Endothelial cell of umbilical vein (primary cell): ENCODE results near the gene PNPLA1. TPM values are rescaled to one million over a fixed set of nuclear protein-coding genes. Genes with fewer than 3 reads are reported as not detected.

ENCODE experiments used
- BruUV-seq: library from RNA; stranded (reverse); fragments of 400-500 nt; replicated peaks from 2 replicates; lab custom pipeline; 2021; lab: Mats Ljungman, UMichigan
- CTCF ChIA-PET: fragments of 300-600, 350-600 bp; sonication (Branson Sonifier 250); formaldehyde crosslinking; loops from one replicate; lab custom pipeline; 2021; ENCODE audit warnings: antibody characterized with exemption, inconsistent platforms; lab: Charles Lee
- POLR2A ChIA-PET: fragments of 300-600, 350-600 bp; sonication (Branson Sonifier 250); formaldehyde crosslinking; loops from one replicate; lab custom pipeline; 2021; ENCODE audit warnings: antibody characterized with exemption, inconsistent platforms; lab: Charles Lee
- DNase-seq: peaks from one replicate; pipeline ENCODE4 v3.0.0-alpha.2; 2011; ENCODE audit warnings: low read depth, low spot score
- FAIRE-seq: peaks from 2 replicates; lab custom pipeline; 2011; peaks lifted over from hg19 to GRCh38; lab: Jason Lieb, UNC
- H2AFZ ChIP-seq: 2 replicates; pipeline ENCODE4 v1.6.0; 2012; ENCODE audit warnings: low read depth, low read length, control low read depth, inconsistent platforms
- H3K27ac ChIP-seq: 2 replicates; pipeline ENCODE4 v1.5.1; 2011; ENCODE audit warnings: low read depth, mild to moderate bottlenecking, control low read depth, low read length, moderate library complexity; ENCODE audit not compliant: insufficient read depth
- H3K27me3 ChIP-seq, 2 experiments: 2 replicates each; pipeline versions ENCODE4 v1.6.0 to v1.6.1; 2011; ENCODE audit warnings: low read length in 2 of 2, mixed read lengths in 1 of 2; ENCODE audit not compliant: control insufficient read depth in 2 of 2, insufficient read depth in 2 of 2
- H3K36me3 ChIP-seq, 2 experiments: 2 replicates in 1 of 2; 3 replicates in 1 of 2; pipeline ENCODE4 v1.5.1; 2011; ENCODE audit warnings: low read length in 2 of 2, mild to moderate bottlenecking in 1 of 2, moderate library complexity in 1 of 2; ENCODE audit not compliant: control insufficient read depth in 2 of 2, insufficient read depth in 2 of 2; ENCODE audit errors: extremely low read depth in 1 of 2
- H3K4me1 ChIP-seq: 3 replicates; pipeline ENCODE4 v1.5.1; 2011; ENCODE audit warnings: mild to moderate bottlenecking, low read length; ENCODE audit not compliant: control insufficient read depth, insufficient read depth; ENCODE audit errors: extremely low read depth
- H3K4me2 ChIP-seq: 2 replicates; pipeline ENCODE4 v1.6.1; 2011; ENCODE audit warnings: low read length, control low read depth, mixed read lengths; ENCODE audit not compliant: insufficient read depth
- H3K4me3 ChIP-seq, 3 experiments: fragments of 200-600 bp in 1 of 3; sonication (generic), shearing (Covaris generic) in 1 of 3; replicated peaks in 1 of 3; 2 replicates each; pipeline ENCODE4 v1.5.1; 2011 to 2016; ENCODE audit warnings: control low read depth in 3 of 3, low read length in 3 of 3, mild to moderate bottlenecking in 2 of 3, inconsistent platforms in 1 of 3, low read depth in 1 of 3, moderate library complexity in 1 of 3; ENCODE audit not compliant: insufficient read depth in 1 of 3
- H3K79me2 ChIP-seq: 2 replicates; pipeline ENCODE4 v1.6.0; 2012; ENCODE audit warnings: low read length, inconsistent platforms; ENCODE audit not compliant: control insufficient read depth, insufficient read depth
- H3K9ac ChIP-seq: replicated peaks from 2 replicates; pipeline ENCODE3; 2011; ENCODE audit warnings: low read length, control low read depth; ENCODE audit not compliant: insufficient read depth; ENCODE audit errors: extremely low read depth
- H3K9me1 ChIP-seq: replicated peaks from 3 replicates; pipeline ENCODE4 v1.6.0; 2011; ENCODE audit warnings: mild to moderate bottlenecking, low read length; ENCODE audit not compliant: control insufficient read depth, insufficient read depth; ENCODE audit errors: extremely low read depth
- H3K9me3 ChIP-seq: replicated peaks from 2 replicates; pipeline ENCODE4 v1.5.1; 2012; ENCODE audit warnings: low read length, inconsistent platforms; ENCODE audit not compliant: control insufficient read depth, insufficient read depth
- H4K20me1 ChIP-seq: replicated peaks from 2 replicates; pipeline ENCODE3; 2011; ENCODE audit warnings: mild to moderate bottlenecking, low read length; ENCODE audit not compliant: control insufficient read depth, insufficient read depth; ENCODE audit errors: extremely low read depth
- EZH2 ChIP-seq: IDR thresholded peaks from 2 replicates; pipeline ENCODE4 v1.6.1; 2012; ENCODE audit warnings: borderline replicate concordance, low read depth, mild to moderate bottlenecking, moderate library complexity, low read length, inconsistent platforms; ENCODE audit not compliant: severe bottlenecking
- FOS ChIP-seq: IDR thresholded peaks from 2 replicates; pipeline ENCODE4 v1.6.1; 2011; ENCODE audit warnings: mild to moderate bottlenecking, low read length, moderate library complexity, borderline replicate concordance; ENCODE audit not compliant: insufficient read depth
- GATA2 ChIP-seq: IDR thresholded peaks from 2 replicates; pipeline ENCODE4 v1.7.0; 2011; ENCODE audit warnings: low read depth, mild to moderate bottlenecking, moderate library complexity, mixed read lengths, low read length; ENCODE audit not compliant: insufficient read length, insufficient read depth
- JUN ChIP-seq: IDR thresholded peaks from 2 replicates; pipeline ENCODE4 v1.6.1; 2011; ENCODE audit warnings: borderline replicate concordance, low read depth; ENCODE audit not compliant: insufficient read length, insufficient read depth
- MYC ChIP-seq: IDR thresholded peaks from one replicate; pipeline ENCODE4 v1.6.1; 2011; ENCODE audit warnings: mild to moderate bottlenecking, low read depth, low read length
- POLR2A ChIP-seq: IDR thresholded peaks from 2 replicates; pipeline ENCODE4 v1.6.1; 2012; ENCODE audit warnings: low read depth, mild to moderate bottlenecking, control low read depth, low read length
- POLR2AphosphoS5 ChIP-seq: IDR thresholded peaks from 2 replicates; pipeline ENCODE4 v1.6.1; 2012; ENCODE audit warnings: low read depth, mild to moderate bottlenecking, control low read depth, low read length, moderate library complexity; ENCODE audit not compliant: insufficient read depth
- dilution Hi-C: fragments of 300-500 bp; cut with MboI; formaldehyde crosslinking; loops from one replicate; pipeline ENCODE4 v1.15.0; 2019; ENCODE audit warnings: low sequenced_read_pairs; ENCODE audit not compliant: extremely low pct_ligation_motif_present
- intact Hi-C: fragments of 100-400 bp; cut with micrococcal nuclease; formaldehyde crosslinking; loops from one replicate; pipeline ENCODE4 v1.10.0; 2022
- polyA plus RNA-seq, 4 experiments: library from polyadenylated mRNA; depleted of rRNA in 3 of 4; stranded (reverse) in 3 of 4; unstranded in 1 of 4; fragments of >200 nt; gene quantifications; 2 replicates each; pipeline versions ENCODE4 v1.2.1 to v1.2.3, GENCODE V29; 2011 to 2012; ENCODE audit warnings: missing spikeins in 1 of 4
- total RNA-seq: library from RNA; stranded (reverse); gene quantifications from 2 replicates; pipeline ENCODE4 v1.2.3, GENCODE V29; 2021
- TF ChIP-seq, protein P1 (sequence below), 2 donors: IDR thresholded peaks; 1 replicate in 1 of 2; 2 replicates in 1 of 2; pipeline ENCODE4 v1.5.1; 2011; ENCODE audit warnings: low read length in 2 of 2, mild to moderate bottlenecking in 2 of 2, moderate library complexity in 2 of 2, control low read depth in 1 of 2, inconsistent platforms in 1 of 2, low read depth in 1 of 2; ENCODE audit not compliant: insufficient read depth in 1 of 2; ENCODE audit errors: extremely low read depth in 1 of 2
- TF ChIP-seq, protein P2 (sequence below): IDR thresholded peaks from 2 replicates; pipeline ENCODE4 v1.6.1; 2011; ENCODE audit not compliant: insufficient read depth, insufficient read length

Gene PNPLA1
- total and polyA plus RNA-seq, 2 donors (not counting 3 experiments of a cell fraction or from before 2014, with no cell fraction given), result not detected

GRCh38 chr6:36241728-36242127 lies 28.1 kb upstream of the PNPLA1 start:
- POLR2A ChIA-PET, result interaction anchor here (0.6 kb wide), 1 partner anchor 110 kb away, joined by 3 read pairs; no protein-coding TSS in a partner anchor
- CTCF ChIA-PET, result no interaction called here

More at GRCh38 chr6:36241728-36242127, 28.1 kb upstream of the PNPLA1 start:
- no peak for DNase-seq
- Histone ChIP-seq H3K36me3 (no peaks in the 10 kb centered on the region), H3K9ac (no peak overlapping the region), H3K9me3 (no peaks in the 10 kb centered on the region), H3K27ac (no peak overlapping the region), H3K79me2 (no peaks in the 10 kb centered on the region), H3K4me3 (no peak overlapping the region), H3K4me1 (peaks cover 19% of the 10 kb centered on the region), H2AFZ (no peak overlapping the region), H3K9me1 (no peaks in the 10 kb centered on the region), H3K27me3 (no peaks in the 10 kb centered on the region), H3K4me2 (no peak overlapping the region), H4K20me1 (no peaks in the 10 kb centered on the region)
- FAIRE-seq, result no peak
- BruUV-seq, result no TSS peak
- TF ChIP-seq, protein P1, sequence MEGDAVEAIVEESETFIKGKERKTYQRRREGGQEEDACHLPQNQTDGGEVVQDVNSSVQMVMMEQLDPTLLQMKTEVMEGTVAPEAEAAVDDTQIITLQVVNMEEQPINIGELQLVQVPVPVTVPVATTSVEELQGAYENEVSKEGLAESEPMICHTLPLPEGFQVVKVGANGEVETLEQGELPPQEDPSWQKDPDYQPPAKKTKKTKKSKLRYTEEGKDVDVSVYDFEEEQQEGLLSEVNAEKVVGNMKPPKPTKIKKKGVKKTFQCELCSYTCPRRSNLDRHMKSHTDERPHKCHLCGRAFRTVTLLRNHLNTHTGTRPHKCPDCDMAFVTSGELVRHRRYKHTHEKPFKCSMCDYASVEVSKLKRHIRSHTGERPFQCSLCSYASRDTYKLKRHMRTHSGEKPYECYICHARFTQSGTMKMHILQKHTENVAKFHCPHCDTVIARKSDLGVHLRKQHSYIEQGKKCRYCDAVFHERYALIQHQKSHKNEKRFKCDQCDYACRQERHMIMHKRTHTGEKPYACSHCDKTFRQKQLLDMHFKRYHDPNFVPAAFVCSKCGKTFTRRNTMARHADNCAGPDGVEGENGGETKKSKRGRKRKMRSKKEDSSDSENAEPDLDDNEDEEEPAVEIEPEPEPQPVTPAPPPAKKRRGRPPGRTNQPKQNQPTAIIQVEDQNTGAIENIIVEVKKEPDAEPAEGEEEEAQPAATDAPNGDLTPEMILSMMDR (IDR thresholded peaks at IDR 0.05; ENCODE audit: extremely low read depth in 1 of 2, insufficient read depth in 1 of 2, low read depth in 1 of 2, low read length in 2 of 2), result no peak
- TF ChIP-seq FOS (no peak), POLR2AphosphoS5 (no peak), POLR2A (no peak), EZH2 (no peak), JUN (no peak), GATA2 (no peak), MYC (no peak)
- TF ChIP-seq, protein P2, sequence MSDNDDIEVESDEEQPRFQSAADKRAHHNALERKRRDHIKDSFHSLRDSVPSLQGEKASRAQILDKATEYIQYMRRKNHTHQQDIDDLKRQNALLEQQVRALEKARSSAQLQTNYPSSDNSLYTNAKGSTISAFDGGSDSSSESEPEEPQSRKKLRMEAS, result no peak
- dilution Hi-C loops, result no loop called here
- intact Hi-C loops, result no loop called here
